NCI-H774 (cell line): Measurements from ENCODE around the gene CFAP251.
"Not testable (repeated sequence)": the region's sequence is repeated elsewhere in the genome, so short reads cannot be mapped to it uniquely, and the experiment has no call there.

Experiments used
- DNase-seq: peaks from one replicate; lab custom pipeline; 2025; lab: John Stamatoyannopoulos, UW

The CFAP251 gene

GRCh38 chr12:121911824-121912585 lies 6.4 kb upstream of the CFAP251 start:
- DNase-seq: no peak

GRCh38 chr12:121915841-121916321 lies 2.5 kb upstream of the CFAP251 start:
- no peak for DNase-seq

GRCh38 chr12:121916719-121917118 lies 1.7 kb upstream of the CFAP251 start:
- no peak for DNase-seq

- DNase-seq: no peak
Measured at GRCh38 chr12:121918679-121919038, 267 bp downstream of the CFAP251 start.

- no peak for DNase-seq
Measured at GRCh38 chr12:121921066-121921465, 2.7 kb downstream of the CFAP251 start.

GRCh38 chr12:121925358-121925695 lies 6.9 kb downstream of the CFAP251 start:
- no peak for DNase-seq

- DNase-seq: no peak
Measured at GRCh38 chr12:121926874-121927706, 8.7 kb downstream of the CFAP251 start.

- DNase-seq: no peak
Measured at GRCh38 chr12:121927813-121928212, 9.4 kb downstream of the CFAP251 start.

- not testable (repeated sequence) for DNase-seq
Measured at GRCh38 chr12:121929545-121929944, 11.2 kb downstream of the CFAP251 start.

- DNase-seq: no peak
Measured at GRCh38 chr12:121930862-121931261, 12.5 kb downstream of the CFAP251 start.

- no peak for DNase-seq
Measured at GRCh38 chr12:121932176-121932536, 13.8 kb downstream of the CFAP251 start.

GRCh38 chr12:121932914-121933521 lies 14.6 kb downstream of the CFAP251 start:
- DNase-seq: no peak

GRCh38 chr12:121933522-121934308 lies 15.3 kb downstream of the CFAP251 start:
- DNase-seq: no peak

- DNase-seq: no peak
Measured at GRCh38 chr12:121934309-121934664, 15.9 kb downstream of the CFAP251 start.

GRCh38 chr12:121937654-121938053 lies 19.3 kb downstream of the CFAP251 start:
- no peak for DNase-seq

GRCh38 chr12:121939186-121939585 lies 20.8 kb downstream of the CFAP251 start:
- DNase-seq: no peak

GRCh38 chr12:121939992-121940766 lies 21.8 kb downstream of the CFAP251 start:
- no peak for DNase-seq

- no peak for DNase-seq
Measured at GRCh38 chr12:121942145-121942718, 23.8 kb downstream of the CFAP251 start.

- DNase-seq: no peak
Measured at GRCh38 chr12:121943926-121944325, 25.5 kb downstream of the CFAP251 start.

GRCh38 chr12:121946313-121947025 lies 28.1 kb downstream of the CFAP251 start:
- DNase-seq: no peak
